Gastrocnemius medialis (tissue), 4 donors: ENCODE measurements around the gene CEMP1. TPM values are rescaled to one million over a fixed set of nuclear protein-coding genes. Genes with fewer than 3 reads are reported as not detected.

Experiments used
- ATAC-seq, 2 donors: fragments of 150-250 bp; one replicate each; pipeline ENCODE4 v1.9.1; 2016
- DNase-seq, 2 donors: peaks; one replicate each; pipeline ENCODE4 v3.0.0-alpha.2; 2019
- H3K27ac ChIP-seq, 4 donors: fragments of 200-600 bp; sonication (generic); 1 replicate in 1 of 4; 2 replicates in 3 of 4; pipeline ENCODE4 v1.5.1; 2016 to 2018; ENCODE audit warnings: mild to moderate bottlenecking in 2 of 4, moderate library complexity in 1 of 4
- H3K27me3 ChIP-seq, 3 donors: fragments of 200-600 bp; sonication (generic) in 2 of 3; 1 replicate in 1 of 3; 2 replicates in 2 of 3; pipeline versions ENCODE4 v1.5.1 to v1.6.0; 2016 to 2019; ENCODE audit warnings: mild to moderate bottlenecking in 1 of 3, moderate library complexity in 1 of 3
- H3K36me3 ChIP-seq, 2 donors: fragments of 200-600 bp; sonication (generic) in 1 of 2; one replicate each; pipeline ENCODE4 v1.5.1; 2017 to 2018
- H3K4me1 ChIP-seq, 2 donors: fragments of 200-600 bp; sonication (generic) in 1 of 2; one replicate each; pipeline ENCODE4 v1.5.1; 2016 to 2017; ENCODE audit warnings: mild to moderate bottlenecking in 2 of 2
- H3K4me3 ChIP-seq, 4 donors: fragments of 200-600 bp; sonication (generic) in 3 of 4; 1 replicate in 1 of 4; 2 replicates in 3 of 4; pipeline ENCODE4 v1.5.1; 2016 to 2019; ENCODE audit warnings: mild to moderate bottlenecking in 2 of 4
- H3K9me3 ChIP-seq, 3 donors: fragments of 200-600 bp; sonication (generic) in 2 of 3; 1 replicate in 1 of 3; 2 replicates in 2 of 3; pipeline ENCODE4 v1.5.1; 2016 to 2019
- CTCF ChIP-seq, 5 experiments: fragments of 450-650 bp in 3 of 5; fragments of 200-600 bp in 2 of 5; sonication (generic) in 2 of 5; IDR thresholded peaks in 4 of 5; conservative IDR thresholded peaks in 1 of 5; 1 replicate in 4 of 5; 2 replicates in 1 of 5; pipeline ENCODE4 v1.5.1; 2016 to 2019; ENCODE audit warnings: antibody characterized with exemption in 5 of 5, mild to moderate bottlenecking in 3 of 5, moderate library complexity in 3 of 5
- POLR2A ChIP-seq, 2 donors: fragments of 450-650 bp; IDR thresholded peaks; one replicate each; pipeline ENCODE4 v1.6.1; 2017; ENCODE audit warnings: antibody characterized with exemption in 2 of 2, mild to moderate bottlenecking in 2 of 2, moderate library complexity in 2 of 2
- in situ Hi-C, 4 donors: fragments of 200-750 bp; cut with MboI; loops; one replicate each; pipeline versions ENCODE4 v1.15.0 to v1.8.0; 2017; ENCODE audit warnings: low sequenced_read_pairs in 4 of 4
- intact Hi-C: fragments of 100-400 bp; cut with DNase I; formaldehyde crosslinking; loops from one replicate; pipeline ENCODE4 v1.15.1; 2023; ENCODE audit warnings: low total_unique reads
- total RNA-seq, 4 donors: library from RNA; depleted of rRNA; stranded (reverse); fragments of >200 nt; gene quantifications; one replicate each; pipeline versions ENCODE4 v1.1.0 to v1.2.3, GENCODE V29; 2016

Gene CEMP1
- total RNA-seq, 4 donors from 2014 or later: not detected

GRCh38 chr16:2523801-2524231, 7.4 kb downstream of the CEMP1 start:
- H3K27ac ChIP-seq: no peak overlapping the region
- in situ Hi-C loops: no loop called here
- H3K4me1 ChIP-seq: peaks cover 18 to 20% of the 10 kb centered on the region in 2 donors
- H3K27me3 ChIP-seq: no peaks in the 10 kb centered on the region
- H3K4me3 ChIP-seq: no peak overlapping the region
- H3K36me3 ChIP-seq: peaks cover 0 to 32% of the 10 kb centered on the region in 2 donors
- H3K9me3 ChIP-seq: no peaks in the 10 kb centered on the region
- no peak for DNase-seq
- TF ChIP-seq CTCF (IDR thresholded peaks at IDR 0.05 in 4 of 5, conservative IDR thresholded peaks at IDR 0.05 in 1 of 5): no peak
- TF ChIP-seq POLR2A (IDR thresholded peaks at IDR 0.05): no peak
- intact Hi-C loops: no loop called here
- no peak for ATAC-seq

DNA sequence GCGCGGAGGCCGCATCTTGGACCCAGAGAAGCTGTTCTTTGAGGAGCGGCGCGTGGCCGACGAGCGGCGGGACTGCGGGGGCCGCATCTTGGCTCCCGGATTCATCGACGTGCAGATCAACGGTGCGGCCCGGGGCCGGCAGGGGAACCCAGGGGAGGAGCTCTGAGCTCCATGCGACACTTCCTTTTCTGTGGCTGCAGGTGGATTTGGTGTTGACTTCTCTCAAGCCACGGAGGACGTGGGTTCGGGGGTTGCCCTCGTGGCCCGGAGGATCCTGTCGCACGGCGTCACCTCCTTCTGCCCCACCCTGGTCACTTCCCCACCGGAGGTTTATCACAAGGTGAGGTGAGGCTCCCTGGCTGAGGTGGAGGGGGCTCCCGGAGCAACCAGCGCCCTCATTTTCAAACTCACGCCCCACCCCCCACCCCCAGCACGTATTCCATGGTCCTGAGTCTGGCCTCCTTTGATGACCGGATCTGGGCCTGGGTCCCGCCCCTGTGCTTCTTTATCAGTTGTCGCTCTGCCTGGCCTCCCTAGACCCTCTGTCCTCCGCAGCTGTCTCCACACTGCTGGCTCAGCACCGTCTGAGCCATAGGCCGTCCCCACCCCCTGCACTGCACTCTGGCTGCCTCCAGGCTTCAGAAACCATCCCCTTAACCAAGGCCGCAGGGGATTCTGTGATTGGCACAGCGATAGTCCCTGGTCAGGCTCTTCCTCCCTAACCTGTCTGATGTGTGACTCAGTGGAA, 10.2 kb downstream of the CEMP1 start:
- H3K4me1 ChIP-seq: peaks cover 47 to 49% of the 10 kb centered on the region in 2 donors
- intact Hi-C loops: loop anchor here (1.0 kb wide), 1 partner anchor 11 kb away; no protein-coding TSS in a partner anchor
- ATAC-seq (no peak), DNase-seq (no peak)
- TF ChIP-seq CTCF (IDR thresholded peaks at IDR 0.05 in 4 of 5, conservative IDR thresholded peaks at IDR 0.05 in 1 of 5) (no peak), POLR2A (IDR thresholded peaks at IDR 0.05) (no peak)
- H3K4me3 ChIP-seq: peak overlapping the region; percentile 54 to 77 (median 60)
- peak overlapping the region; percentile 98 to 100 (median 98) for H3K27ac ChIP-seq
- H3K27me3 ChIP-seq: no peaks in the 10 kb centered on the region
- in situ Hi-C loops: no loop called here
- peaks cover 0 to 8% of the 10 kb centered on the region in 2 donors for H3K36me3 ChIP-seq
- no peaks in the 10 kb centered on the region for H3K9me3 ChIP-seq

DNA sequence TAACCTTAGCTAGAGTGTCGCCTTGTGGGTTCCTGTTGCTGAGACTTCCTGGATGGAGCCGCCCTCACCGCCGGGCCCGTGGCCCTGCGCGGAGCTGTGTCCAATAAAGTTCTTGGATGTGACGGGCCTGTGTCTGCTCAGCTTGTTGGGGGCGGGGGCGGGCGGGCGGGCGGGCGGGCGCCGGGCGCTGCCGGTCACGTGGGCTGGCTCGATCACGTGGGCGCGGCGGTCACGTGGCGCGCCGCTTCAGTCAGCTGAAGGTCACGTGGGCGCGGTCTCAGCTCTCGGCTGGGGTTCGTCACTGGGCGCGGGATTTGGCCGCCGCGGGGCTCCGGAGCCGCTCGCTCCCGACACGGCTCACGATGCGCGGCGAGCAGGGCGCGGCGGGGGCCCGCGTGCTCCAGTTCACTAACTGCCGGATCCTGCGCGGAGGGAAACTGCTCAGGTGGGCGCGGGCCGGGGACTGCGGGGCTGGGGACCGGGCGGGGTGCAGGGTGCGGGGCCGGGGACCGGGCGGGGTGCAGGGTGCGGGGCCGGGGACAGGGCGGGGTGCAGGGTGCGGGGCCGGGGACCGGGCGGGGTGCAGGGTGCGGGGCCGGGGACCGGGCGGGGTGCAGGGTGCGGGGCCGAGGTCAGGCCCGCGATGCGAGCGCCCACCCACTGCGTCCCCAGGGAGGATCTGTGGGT, 11.0 kb downstream of the CEMP1 start, which contains the start of gene AMDHD2:
TSS of gene AMDHD2 (plus strand) at position 275 of the 687 bp plus-strand sequence. CDS start at position 363, 88 bp downstream.
- Histone ChIP-seq H3K27ac (peak within 1 kb of the TSS; percentile 98 to 100 (median 98)), H3K4me3 (peak within 1 kb of the TSS; percentile 54 to 77 (median 60)), H3K36me3 (peaks cover 0 to 8% of the 10 kb centered on the region in 2 donors), H3K9me3 (no peaks in the 10 kb centered on the region), H3K27me3 (no peaks in the 10 kb centered on the region), H3K4me1 (peaks cover 54 to 56% of the 10 kb centered on the region in 2 donors)
- peak; percentile 86 to 87 for DNase-seq
- in situ Hi-C loops: no loop called here
- intact Hi-C loops: loop anchor here (1.0 kb wide), 1 partner anchor 12 kb away; no protein-coding TSS in a partner anchor
- peak in 1 of 5 experiments; percentile 12 for TF ChIP-seq CTCF (IDR thresholded peaks at IDR 0.05 in 4 of 5, conservative IDR thresholded peaks at IDR 0.05 in 1 of 5)
- peak; percentile 57 to 60 for TF ChIP-seq POLR2A (IDR thresholded peaks at IDR 0.05)
- peak; percentile 71 to 73 for ATAC-seq

GRCh38 chr16:2519711-2520080, 11.5 kb downstream of the CEMP1 start:
- Histone ChIP-seq H3K36me3 (peaks cover 0 to 8% of the 10 kb centered on the region in 2 donors), H3K9me3 (no peaks in the 10 kb centered on the region), H3K27me3 (no peaks in the 10 kb centered on the region), H3K4me1 (peaks cover 58 to 62% of the 10 kb centered on the region in 2 donors), H3K27ac (peak overlapping the region; percentile 98 to 100 (median 98)), H3K4me3 (peak overlapping the region; percentile 37 to 66 (median 54))
- no peak for TF ChIP-seq POLR2A (IDR thresholded peaks at IDR 0.05)
- no peak for TF ChIP-seq CTCF (IDR thresholded peaks at IDR 0.05 in 4 of 5, conservative IDR thresholded peaks at IDR 0.05 in 1 of 5)
- in situ Hi-C loops: no loop called here
- no peak for DNase-seq
- no peak for ATAC-seq
- intact Hi-C loops: loop anchor here (1.0 to 10.0 kb wide), 2 partner anchors 13 to 255 kb away; partner anchors contain the start of gene RNPS1
